Measurements from ENCODE around the gene PLEK. TPM values are rescaled to one million over a fixed set of nuclear protein-coding genes. Genes with fewer than 3 reads are reported as not detected.

PLEK gene
- total and polyA plus RNA-seq, 2 of the 13 experiments (the other 11 are each of a cell fraction or from before 2014, with no cell fraction given): not detected

GRCh38 chr2:68369337-68369734, 4.3 kb downstream of the PLEK start:
- H3K9me3 ChIP-seq (ENCODE audit: low read length): no peaks in the 10 kb centered on the region
- no peak overlapping the region for H3K27ac ChIP-seq (ENCODE audit: extremely low read length, insufficient read depth, low read length)
- no peak for DNase-seq (ENCODE audit: low spot score)
- no peak for TF ChIP-seq ELF4 (CRISPR knock-in tag; IDR thresholded peaks at IDR 0.05; ENCODE audit: borderline replicate concordance)
- no peak for TF ChIP-seq EED (CRISPR knock-in tag; IDR thresholded peaks at IDR 0.05)
- TF ChIP-seq ZNF207 (IDR thresholded peaks at IDR 0.05; ENCODE audit: borderline replicate concordance): no peak
- TF ChIP-seq MZF1 (CRISPR knock-in tag; IDR thresholded peaks at IDR 0.05; ENCODE audit: borderline replicate concordance): no peak
- TF ChIP-seq SRF (IDR thresholded peaks at IDR 0.05; ENCODE audit: low read depth, low read length): no peak
- TF ChIP-seq EZH2 (conservative IDR thresholded peaks at IDR 0.05; ENCODE audit: low read depth, low read length): no peak
- TF ChIP-seq BHLHE40 (IDR thresholded peaks at IDR 0.05; ENCODE audit: low read length): no peak
- TF ChIP-seq NFYC (CRISPR knock-in tag; IDR thresholded peaks at IDR 0.05): no peak
- no peak for TF ChIP-seq HNRNPLL (IDR thresholded peaks at IDR 0.05; ENCODE audit: low read depth, low read length, poor library complexity, severe bottlenecking)
- TF ChIP-seq PHF20 (CRISPR knock-in tag; IDR thresholded peaks at IDR 0.05): no peak
- TF ChIP-seq ZNF580 (CRISPR knock-in tag; IDR thresholded peaks at IDR 0.05; ENCODE audit: borderline replicate concordance, low read depth): no peak
- TF ChIP-seq KLF9 (CRISPR knock-in tag; IDR thresholded peaks at IDR 0.05; ENCODE audit: low read depth): no peak
- no peak for TF ChIP-seq ZNF737 (CRISPR knock-in tag; IDR thresholded peaks at IDR 0.05; ENCODE audit: borderline replicate concordance)
- no peak for TF ChIP-seq ZNF788 (CRISPR knock-in tag; IDR thresholded peaks at IDR 0.05; ENCODE audit: borderline replicate concordance)
- no peaks in the 10 kb centered on the region for H3K4me1 ChIP-seq (ENCODE audit: insufficient read depth, low read length)
- H3K4me3 ChIP-seq (replicated peaks in 1 of 3; ENCODE audit: insufficient read depth in 1 of 3, low read depth in 2 of 3, low read length in 3 of 3): no peak overlapping the region
- no peak overlapping the region for H3K9ac ChIP-seq (ENCODE audit: insufficient read depth, low read depth, low read length)
- H3K27me3 ChIP-seq (ENCODE audit: control insufficient read depth in 1 of 2, insufficient read depth in 2 of 2, low read length in 2 of 2): peaks cover 0 to 7% of the 10 kb centered on the region in 2 experiments; a peak in 1 of 5 replicates
- ATAC-seq: no peak
- 19% methylated on average over 10 of the region's 10 CpGs for WGBS (ENCODE audit: low lambda C conversion rate)
- H2AFZ ChIP-seq (ENCODE audit: low read length): no peak overlapping the region
- H3K79me2 ChIP-seq (ENCODE audit: insufficient read depth, low read length): no peaks in the 10 kb centered on the region
- H3K4me2 ChIP-seq (ENCODE audit: low read depth, low read length): no peak overlapping the region
- FAIRE-seq: no peak
- CTCF ChIA-PET (ENCODE audit: low intra/inter-chr PET ratio, low total read pairs): no interaction called here
- no peaks in the 10 kb centered on the region for H3K36me3 ChIP-seq (replicated peaks in 1 of 2; ENCODE audit: control insufficient read depth in 1 of 2, insufficient read depth in 2 of 2, low read length in 2 of 2)
- in situ Hi-C loops (cut with HindIII; ENCODE audit: extremely low pct_ligation_motif_present, low pct_unique_long_range_greater_than_20kb) (no loop called here), intact Hi-C loops (cut with micrococcal nuclease; ENCODE audit: unreplicated experiment) (no loop called here)
- POLR2A ChIA-PET: no interaction called here
- BruUV-seq (replicated peaks): no TSS peak
- no peaks in the 10 kb centered on the region for H4K20me1 ChIP-seq (ENCODE audit: insufficient read depth, low read length)

Data from HepG2 (cell line).